Iris pigment epithelial cell (primary cell): ENCODE measurements around the gene TNXB.
A peak's percentile ranks its signal among the peaks of the same experiment; 100 is the strongest.

Experiments
- DNase-seq: peaks from one replicate; pipeline ENCODE4 v3.0.0-alpha.2; 2011; ENCODE audit warnings: low read depth

Gene TNXB

DNA sequence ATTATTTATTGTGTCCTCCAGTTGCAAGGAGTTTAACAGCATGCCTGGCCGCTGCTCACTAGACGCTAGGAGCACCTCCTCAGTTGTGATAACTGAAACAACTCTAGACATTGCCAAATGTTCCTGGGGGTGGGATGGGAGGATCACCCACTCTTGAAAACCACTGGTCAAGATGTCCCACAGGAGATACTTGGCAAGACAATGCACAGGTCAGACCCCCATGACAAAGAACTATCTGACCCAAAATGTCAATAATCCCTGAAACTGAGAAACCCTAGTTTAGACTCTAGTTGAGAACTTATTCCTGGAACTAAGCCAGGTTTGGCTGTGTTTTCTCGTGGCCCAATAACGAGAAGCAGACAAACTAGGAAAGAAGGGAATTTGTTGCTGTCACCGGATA lies 30.5 kb upstream of the TNXB start:
- no peak for DNase-seq

- DNase-seq: no peak
Observed at GRCh38 chr6:32137454-32137853, 28.3 kb upstream of the TNXB start.

- peak; percentile 55 for DNase-seq
Observed at GRCh38 chr6:32133786-32134185, 24.6 kb upstream of the TNXB start.

- no peak for DNase-seq
Observed at GRCh38 chr6:32132110-32132509, 23.0 kb upstream of the TNXB start.

- DNase-seq: no peak
Observed at GRCh38 chr6:32131439-32131948, 22.4 kb upstream of the TNXB start.

GRCh38 chr6:32129297-32130088 lies 20.4 kb upstream of the TNXB start:
- DNase-seq: no peak

DNA sequence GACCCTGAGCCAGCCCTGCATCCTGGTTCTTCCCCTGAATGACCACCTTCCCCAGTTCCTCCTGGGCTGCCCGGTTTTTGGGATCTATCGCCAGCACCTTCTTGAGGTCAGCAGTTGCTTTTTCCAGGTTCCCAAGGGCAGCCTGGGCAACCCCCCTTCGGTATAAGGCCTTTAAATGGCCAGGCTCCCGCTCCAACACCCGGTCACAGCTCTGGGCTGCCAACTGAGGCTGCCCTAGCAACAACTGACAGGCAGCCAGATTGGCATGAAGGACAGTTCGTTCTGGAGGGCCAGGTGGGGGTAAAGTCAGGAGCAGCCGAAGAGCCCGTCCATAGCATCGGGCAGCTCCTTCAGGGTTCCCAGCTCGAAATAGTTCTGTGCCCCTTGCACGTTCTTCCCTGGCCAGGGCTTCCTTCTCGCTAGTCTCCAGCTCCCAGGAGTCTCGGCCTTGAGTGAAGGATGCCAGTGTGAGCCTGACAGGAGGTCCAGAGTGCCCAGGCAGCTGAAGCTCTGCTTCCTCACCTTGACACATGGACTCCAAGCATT lies 19.7 kb upstream of the TNXB start:
- no peak for DNase-seq

DNA sequence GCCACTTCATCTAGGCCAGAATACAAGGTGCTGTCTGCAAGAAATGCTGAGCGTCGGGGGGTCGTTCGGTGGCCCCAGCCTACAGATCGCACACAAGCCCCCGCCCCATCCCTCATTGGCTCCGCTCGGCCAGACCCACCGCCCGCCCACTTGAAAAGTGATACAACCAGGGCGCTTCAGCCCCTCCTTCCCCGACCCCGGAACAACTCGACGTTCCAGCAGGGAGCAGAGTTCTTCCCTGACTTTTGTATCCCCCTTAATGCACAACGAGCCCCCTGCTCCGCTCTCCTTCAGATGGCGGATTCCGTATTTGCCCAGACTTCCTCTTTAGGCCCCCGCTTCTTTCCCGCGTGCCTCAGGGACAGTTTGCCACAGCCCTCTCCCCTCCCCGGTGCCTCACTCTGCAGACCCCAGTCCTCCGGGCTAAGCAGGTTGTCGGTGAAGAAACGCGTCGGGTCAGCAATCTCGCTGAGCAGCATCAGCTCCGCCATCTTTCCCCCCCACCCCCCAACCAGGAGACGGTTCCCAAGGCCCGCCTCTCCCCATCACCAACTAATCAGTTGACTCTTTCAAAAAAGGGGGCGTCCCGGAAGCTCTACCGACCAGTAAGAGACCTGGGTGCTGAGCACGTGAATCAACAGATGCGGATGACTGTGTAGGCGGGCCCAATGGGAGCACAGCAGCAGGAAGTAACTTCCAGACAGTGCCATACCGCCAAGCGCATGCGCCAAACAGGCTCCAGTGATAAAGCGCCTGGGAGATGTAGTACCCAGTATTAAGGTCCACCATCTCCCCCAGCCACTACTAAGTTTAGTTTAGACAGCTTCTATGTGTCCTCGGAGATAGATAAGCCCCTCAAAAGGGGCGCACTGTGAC lies 18.8 kb upstream of the TNXB start, which contains the start of gene ATF6B:
Gene ATF6B (minus strand): TSS at position 530 of the 876 bp plus-strand sequence. CDS start 39 bp downstream, at position 491.
- DNase-seq: peak; percentile 100

DNA sequence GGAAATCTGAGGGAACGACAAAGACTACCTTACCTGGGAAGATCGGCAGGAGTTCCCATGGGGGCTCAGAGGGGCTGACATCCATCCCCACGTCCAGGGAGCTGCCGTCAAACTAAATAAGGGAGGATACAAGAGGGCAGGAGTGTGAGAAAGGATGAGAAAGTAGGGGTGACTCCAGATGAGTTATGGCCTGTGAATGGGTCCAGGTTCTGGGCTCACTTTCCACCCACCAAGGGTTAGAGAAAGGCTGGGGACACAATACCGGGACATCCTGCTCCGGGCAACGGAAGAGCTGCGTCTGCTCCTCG lies 18.2 kb upstream of the TNXB start:
- no peak for DNase-seq

DNA sequence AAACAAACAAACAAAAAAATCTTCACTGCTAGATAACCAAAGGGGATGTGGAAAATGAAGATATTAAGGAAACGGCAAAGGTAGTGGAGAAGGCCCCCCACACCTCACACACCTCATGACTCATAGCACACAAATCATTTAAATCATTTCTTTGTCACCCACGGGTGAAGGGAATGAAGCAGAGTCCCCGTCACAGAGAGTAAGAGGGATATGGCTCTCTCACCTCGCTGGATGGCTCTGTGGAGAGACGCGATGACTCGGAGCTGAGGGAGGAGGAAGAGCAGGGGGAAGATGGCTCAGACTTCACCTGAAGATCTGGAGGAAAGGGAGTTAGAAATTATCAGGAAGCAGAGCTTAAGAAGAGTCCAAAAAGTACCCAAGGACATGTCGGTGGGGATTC lies 17.7 kb upstream of the TNXB start:
- no peak for DNase-seq

DNA sequence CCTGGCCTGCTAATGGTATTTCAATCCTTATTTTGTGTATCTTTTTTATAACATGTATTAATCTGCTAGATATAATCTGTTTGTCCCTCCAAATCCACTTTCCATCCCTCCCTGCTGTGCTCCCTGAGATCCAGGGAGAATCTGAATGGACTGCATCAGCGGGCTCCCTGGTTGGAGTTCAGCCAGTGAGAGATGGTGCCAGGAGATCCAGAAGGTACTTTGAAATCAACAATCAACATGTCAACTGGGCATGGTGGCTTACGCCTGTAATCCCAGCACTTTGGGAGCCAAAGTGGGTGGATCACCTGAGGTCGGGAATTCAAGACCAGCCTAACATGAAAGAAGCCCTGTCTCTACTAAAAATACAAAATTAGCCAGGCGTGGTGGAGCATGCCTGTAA lies 14.5 kb upstream of the TNXB start:
- no peak for DNase-seq

- DNase-seq: no peak
Observed at GRCh38 chr6:32120573-32121059, 11.5 kb upstream of the TNXB start.

DNA sequence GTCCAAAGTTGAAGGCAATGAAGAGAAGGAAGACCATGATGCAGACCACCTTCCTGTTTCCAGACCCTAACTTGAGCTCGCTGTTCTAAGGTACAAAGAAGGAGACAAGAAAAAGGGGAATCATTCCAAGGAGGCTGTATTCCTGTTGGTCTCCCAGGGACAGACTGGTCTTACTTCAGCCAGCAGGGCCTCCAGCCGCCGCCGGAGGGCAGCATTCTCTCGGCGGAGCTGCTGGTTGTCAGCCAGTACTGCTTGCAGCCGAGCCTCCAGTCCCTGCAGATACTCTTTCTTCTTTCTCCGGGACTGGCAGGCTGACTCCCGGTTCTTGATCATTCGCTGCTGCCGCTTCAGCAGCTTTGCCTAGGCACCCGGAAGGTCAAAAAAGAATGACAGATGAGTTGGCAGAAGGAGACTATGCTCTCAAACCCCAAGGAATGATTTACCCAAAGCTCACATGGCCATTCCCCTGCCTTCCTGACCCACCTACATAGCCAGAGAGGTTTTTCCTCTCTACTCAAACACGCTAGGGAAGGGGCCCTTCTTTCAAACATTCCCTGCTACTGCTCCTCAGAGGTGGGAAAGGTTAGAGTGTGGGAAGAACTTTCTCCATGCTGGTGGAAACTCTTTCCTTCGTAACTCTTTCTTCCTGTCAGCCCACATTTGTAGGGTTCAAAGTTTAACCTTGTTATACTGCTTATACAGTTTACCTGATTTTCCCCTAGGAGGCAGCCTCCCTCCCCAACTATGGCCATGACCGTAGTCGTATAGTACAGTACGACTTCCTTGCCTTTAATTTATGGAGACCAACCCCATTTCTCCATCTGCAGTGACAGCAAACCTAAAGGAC lies 9.9 kb upstream of the TNXB start:
- peak; percentile 88 for DNase-seq

DNA sequence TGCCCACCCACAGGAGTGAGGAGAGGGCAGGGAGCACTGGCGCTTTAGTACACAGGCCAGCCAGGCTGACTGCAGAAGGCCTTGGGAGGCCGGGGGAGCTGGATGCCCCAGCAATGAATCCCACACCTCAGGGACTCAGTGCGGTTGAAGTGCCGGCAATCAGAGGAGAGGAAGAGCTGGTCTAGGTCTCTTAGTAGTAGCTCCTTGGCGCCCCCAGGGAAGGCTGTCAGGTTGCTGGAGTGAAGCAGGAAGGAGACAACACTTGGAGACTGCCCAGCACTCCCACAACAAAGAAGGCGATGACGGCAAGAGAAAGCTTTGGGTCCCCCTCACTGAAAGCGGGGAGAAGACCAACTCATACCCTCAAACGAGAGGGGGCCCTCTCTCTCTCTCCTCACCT lies 8.3 kb upstream of the TNXB start:
- DNase-seq: no peak

GRCh38 chr6:32116674-32117073 lies 7.5 kb upstream of the TNXB start:
- DNase-seq: no peak

DNA sequence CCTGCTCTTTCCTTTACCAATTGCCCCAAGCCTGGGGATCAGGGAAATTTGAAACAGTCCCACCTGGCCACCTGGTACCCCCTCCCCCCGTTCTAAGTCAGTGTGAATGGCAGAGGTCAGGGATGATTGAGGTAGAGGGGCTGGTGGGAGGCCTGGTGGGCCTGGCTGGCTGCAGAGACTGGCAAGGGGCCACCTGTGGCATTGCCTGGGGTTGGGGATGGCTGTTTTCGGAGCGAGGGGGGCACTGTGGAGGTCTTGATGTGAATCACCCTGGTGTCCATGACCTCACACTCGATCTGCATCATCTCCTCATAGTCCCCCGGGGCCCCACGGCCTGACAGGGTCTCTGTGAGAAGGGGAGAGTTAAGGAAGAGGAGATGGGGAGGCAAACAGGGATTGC lies 6.5 kb upstream of the TNXB start:
- DNase-seq: no peak

- peak; percentile 66 for DNase-seq
Observed at GRCh38 chr6:32114796-32115195, 5.7 kb upstream of the TNXB start.

- DNase-seq: peak; percentile 89
Observed at GRCh38 chr6:32113386-32114352, 4.5 kb upstream of the TNXB start.

- no peak for DNase-seq
Observed at GRCh38 chr6:32112431-32112980, 3.4 kb upstream of the TNXB start.

- no peak for DNase-seq
Observed at GRCh38 chr6:32111424-32112066, 2.4 kb upstream of the TNXB start.
